A549 (cell line): Measurements from ENCODE around the gene SLC37A1. TPM values are rescaled to one million over a fixed set of nuclear protein-coding genes. Genes with fewer than 3 reads are reported as not detected.

Source experiments
- ATAC-seq, 2 experiments: fragments of 200-7000 bp in 1 of 2; fragments of >200 bp in 1 of 2; cut with Nextera tagmentation in 1 of 2; cut with Tn5 transposase in 1 of 2; 3 replicates each; pipeline versions ENCODE4 v1.8.0 to v1.9.1; 2018 to 2020; ENCODE audit warnings: mild to moderate bottlenecking in 1 of 2, moderate library complexity in 1 of 2
- CTCF ChIA-PET: fragments of 300-600 bp; sonication (Branson Sonifier 250); formaldehyde crosslinking; extraction: SDS; loops from one replicate; lab custom pipeline; 2021; ENCODE audit warnings: antibody characterized with exemption, inconsistent platforms; lab: Yijun Ruan, JAX
- POLR2A ChIA-PET: fragments of 350-600 bp; formaldehyde crosslinking; extraction: SDS; loops from one replicate; lab custom pipeline; 2021; ENCODE audit warnings: antibody characterized with exemption, inconsistent platforms; lab: Yijun Ruan, JAX
- DNase-seq, 2 experiments: peaks; one replicate each; pipeline versions ENCODE4 v3.0.0 to v3.0.0-alpha.2; 2011 to 2016; ENCODE audit warnings: low read depth in 1 of 2, low spot score in 1 of 2
- FAIRE-seq: peaks from 2 replicates; lab custom pipeline; 2011; peaks lifted over from hg19 to GRCh38; lab: Jason Lieb, UNC
- H3K27ac ChIP-seq, 2 experiments: fragments of >200 bp; sonication (Bioruptor Twin); formaldehyde crosslinking; 3 replicates each; pipeline ENCODE4 v1.5.1; 2016 to 2017
- H3K4me1 ChIP-seq: fragments of >200 bp; sonication (Bioruptor Twin); formaldehyde crosslinking; 3 replicates; pipeline ENCODE4 v1.6.1; 2016
- H3K4me2 ChIP-seq: fragments of >200 bp; sonication (Bioruptor Twin); formaldehyde crosslinking; 3 replicates; pipeline ENCODE4 v1.6.1; 2016
- H3K4me3 ChIP-seq: fragments of >200 bp; sonication (Bioruptor Twin); formaldehyde crosslinking; 3 replicates; pipeline ENCODE4 v1.5.1; 2016
- H3K9me3 ChIP-seq: fragments of >200 bp; sonication (Bioruptor Twin); formaldehyde crosslinking; 3 replicates; pipeline ENCODE4 v1.6.1; 2016
- CEBPB ChIP-seq, 2 experiments: fragments of >200 bp in 1 of 2; sonication (Bioruptor Twin) in 1 of 2; formaldehyde crosslinking in 1 of 2; IDR thresholded peaks; 2 replicates each; pipeline ENCODE4 v1.6.1; 2012 to 2016
- CHD2 ChIP-seq: fragments of 150-350 bp; IDR thresholded peaks from 2 replicates; pipeline ENCODE4 v1.6.1; 2014; ENCODE audit warnings: low read length; ENCODE audit not compliant: partially characterized antibody
- EHMT2 ChIP-seq: fragments of 200-600 bp; sonication (generic); IDR thresholded peaks from 2 replicates; pipeline ENCODE4 v1.6.1; 2016; ENCODE audit warnings: antibody characterized with exemption, low read depth, mild to moderate bottlenecking, moderate library complexity
- EP300 ChIP-seq, 2 experiments: fragments of >200 bp; sonication (Bioruptor Twin); formaldehyde crosslinking; IDR thresholded peaks; 2 replicates in 1 of 2; 3 replicates in 1 of 2; pipeline ENCODE4 v1.6.1; 2016 to 2017
- FOSL2 ChIP-seq, 2 experiments: fragments of 450-650 bp in 1 of 2; fragments of >200 bp in 1 of 2; sonication (Bioruptor Twin) in 1 of 2; formaldehyde crosslinking; IDR thresholded peaks; 2 replicates each; pipeline versions ENCODE4 v1.5.0 to v1.6.1; 2016 to 2020; ENCODE audit warnings: mild to moderate bottlenecking in 1 of 2, moderate library complexity in 1 of 2
- FOXS1 ChIP-seq: fragments of 250-450 bp; sonication (Bioruptor Pico); IDR thresholded peaks from 2 replicates; pipeline ENCODE4 v1.5.0; 2020; ENCODE audit warnings: mild to moderate bottlenecking, moderate library complexity
- GATA3 ChIP-seq: IDR thresholded peaks from 2 replicates; pipeline ENCODE4 v1.6.1; 2012; ENCODE audit warnings: borderline replicate concordance
- HOXA7 ChIP-seq: fragments of 250-450 bp; sonication (Bioruptor Pico); IDR thresholded peaks from 2 replicates; pipeline ENCODE4 v1.5.0; 2020; ENCODE audit warnings: mild to moderate bottlenecking, moderate library complexity
- HOXB13 ChIP-seq: fragments of 250-450 bp; sonication (Bioruptor Pico); IDR thresholded peaks from 2 replicates; pipeline ENCODE4 v1.5.0; 2020; ENCODE audit warnings: low read depth, mild to moderate bottlenecking, moderate library complexity
- HOXB5 ChIP-seq: fragments of 250-450 bp; sonication (Bioruptor Pico); IDR thresholded peaks from 2 replicates; pipeline ENCODE4 v1.5.0; 2020; ENCODE audit warnings: mild to moderate bottlenecking, moderate library complexity
- NR3C1 ChIP-seq: fragments of >200 bp; sonication (Bioruptor Twin); formaldehyde crosslinking; IDR thresholded peaks from 3 replicates; pipeline ENCODE4 v1.6.1; 2017
- PHF8 ChIP-seq: fragments of 200-600 bp; sonication (generic); IDR thresholded peaks from 2 replicates; pipeline ENCODE4 v1.6.1; 2016; ENCODE audit warnings: low read depth, mild to moderate bottlenecking, antibody characterized with exemption, moderate library complexity, borderline replicate concordance
- TP53 ChIP-seq: fragments of 250-450 bp; sonication (Bioruptor Pico); IDR thresholded peaks from 2 replicates; pipeline ENCODE4 v1.5.0; 2021; ENCODE audit warnings: mild to moderate bottlenecking, moderate library complexity
- ZC3H11A ChIP-seq: fragments of 450-650 bp; IDR thresholded peaks from 2 replicates; pipeline ENCODE4 v1.6.1; 2014; ENCODE audit warnings: antibody characterized with exemption, mild to moderate bottlenecking
- ZFP36 ChIP-seq: fragments of 450-650 bp; IDR thresholded peaks from 2 replicates; pipeline ENCODE4 v1.6.1; 2014; ENCODE audit warnings: borderline replicate concordance; ENCODE audit not compliant: partially characterized antibody
- WGBS: methylation state at CpG from one replicate; pipeline ENCODE4 v1.1.6; 2017; ENCODE audit errors: missing lambda C conversion rate; 5-methylcytosine and 5-hydroxymethylcytosine counted together
- polyA plus RNA-seq, 4 experiments: library from polyadenylated mRNA; depleted of rRNA in 3 of 4; stranded (reverse); fragments of >200 nt; fragmentation: RNase III in 1 of 4; extraction: RNeasy Plus Mini Kit Qiagen cat#74134 plus additional on column Dnase treatment in 1 of 4; gene quantifications; 2 replicates in 3 of 4; 3 replicates in 1 of 4; pipeline ENCODE4 v1.2.3, GENCODE V29; 2011 to 2017
- TF ChIP-seq, protein P1 (sequence below): fragments of 250-450 bp; sonication (Bioruptor Pico); IDR thresholded peaks from 2 replicates; pipeline ENCODE4 v1.5.0; 2021; ENCODE audit warnings: mild to moderate bottlenecking, moderate library complexity, borderline replicate concordance

The SLC37A1 gene
- polyA plus RNA-seq, 2 of the 4 experiments (the other 2 are of a cell fraction): 1.9 to 2.1 TPM

DNA sequence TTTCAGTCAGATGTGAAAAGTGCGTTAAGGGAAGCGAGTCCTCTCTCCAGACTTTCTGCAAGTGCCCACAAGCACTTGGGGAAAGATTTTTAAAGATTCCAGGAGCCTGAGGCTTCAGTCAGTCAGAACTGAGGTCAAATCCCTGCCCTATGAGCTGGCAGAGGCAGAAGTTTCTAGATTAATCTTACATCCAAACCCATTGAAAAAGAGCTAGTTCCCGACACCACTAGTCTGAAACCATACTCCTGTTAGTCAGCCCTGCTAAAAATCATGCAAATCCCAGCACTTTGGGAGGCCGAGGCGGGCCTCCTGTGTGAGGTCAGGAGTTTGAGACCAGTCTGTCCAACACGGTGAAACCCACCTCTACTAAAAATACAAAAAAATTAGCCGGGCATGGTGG, 38.6 kb upstream of the SLC37A1 start (continued):
- TF ChIP-seq, protein P1, sequence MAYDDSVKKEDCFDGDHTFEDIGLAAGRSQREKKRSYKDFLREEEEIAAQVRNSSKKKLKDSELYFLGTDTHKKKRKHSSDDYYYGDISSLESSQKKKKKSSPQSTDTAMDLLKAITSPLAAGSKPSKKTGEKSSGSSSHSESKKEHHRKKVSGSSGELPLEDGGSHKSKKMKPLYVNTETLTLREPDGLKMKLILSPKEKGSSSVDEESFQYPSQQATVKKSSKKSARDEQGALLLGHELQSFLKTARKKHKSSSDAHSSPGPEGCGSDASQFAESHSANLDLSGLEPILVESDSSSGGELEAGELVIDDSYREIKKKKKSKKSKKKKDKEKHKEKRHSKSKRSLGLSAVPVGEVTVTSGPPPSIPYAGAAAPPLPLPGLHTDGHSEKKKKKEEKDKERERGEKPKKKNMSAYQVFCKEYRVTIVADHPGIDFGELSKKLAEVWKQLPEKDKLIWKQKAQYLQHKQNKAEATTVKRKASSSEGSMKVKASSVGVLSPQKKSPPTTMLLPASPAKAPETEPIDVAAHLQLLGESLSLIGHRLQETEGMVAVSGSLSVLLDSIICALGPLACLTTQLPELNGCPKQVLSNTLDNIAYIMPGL (CRISPR knock-in tag): no peak
- TF ChIP-seq EP300 (IDR thresholded peaks at IDR 0.05) (no peak), FOSL2 (IDR thresholded peaks at IDR 0.05) (no peak), FOSL2 (CRISPR knock-in tag; IDR thresholded peaks at IDR 0.05) (no peak), NR3C1 (no peak), HOXA7 (CRISPR knock-in tag) (no peak)

DNA sequence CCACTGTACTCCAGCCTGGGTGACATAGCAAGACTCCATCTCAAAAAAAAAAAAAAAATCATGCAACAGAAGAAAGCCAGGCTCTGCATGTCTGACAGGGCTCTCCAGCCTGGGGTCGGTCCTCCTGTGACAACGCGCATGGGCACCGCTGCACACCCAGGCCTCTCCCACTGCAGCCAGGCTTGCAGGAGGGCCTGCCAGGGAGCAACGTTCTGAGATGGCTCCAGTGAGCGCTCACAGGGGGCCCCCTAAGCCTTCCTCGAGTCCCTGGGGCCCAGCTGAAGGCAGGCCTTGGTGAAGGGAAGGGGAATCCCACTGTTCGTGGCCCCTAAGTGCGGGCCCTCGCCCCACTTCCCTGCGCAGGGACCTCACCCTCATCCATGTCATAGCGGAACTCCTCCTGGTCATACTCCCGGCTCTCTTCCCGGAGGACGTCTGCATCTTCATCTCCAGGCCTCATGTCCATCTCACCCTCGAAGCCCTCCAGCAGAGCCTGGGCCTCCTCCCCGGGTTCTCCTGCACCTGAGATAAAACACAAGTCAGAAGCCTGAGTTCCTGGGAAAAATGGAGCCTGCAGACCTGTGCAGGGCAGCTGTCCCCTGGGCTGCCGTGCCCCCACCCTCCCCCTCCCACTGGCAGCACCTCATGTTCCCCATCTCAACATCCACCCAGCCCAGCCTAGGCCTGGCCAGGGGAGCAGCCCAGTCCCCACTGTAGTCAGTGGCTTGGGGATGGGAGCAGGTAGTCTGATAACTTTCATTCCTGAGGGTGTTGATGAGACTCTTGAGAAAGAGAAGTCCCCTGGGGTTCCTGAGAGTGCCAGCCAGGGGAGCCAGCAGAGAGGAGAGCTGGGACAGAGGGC, 37.9 kb upstream of the SLC37A1 start:
- ChIA-PET POLR2A (no interaction called here), CTCF (no interaction called here)
- Histone ChIP-seq H3K4me3 (no peak overlapping the region), H3K4me2 (no peak overlapping the region), H3K4me1 (peaks cover 14% of the 10 kb centered on the region), H3K27ac (no peak overlapping the region), H3K9me3 (no peaks in the 10 kb centered on the region)
- ATAC-seq: no peak
- no peak for FAIRE-seq
- no peak for TF ChIP-seq GATA3
- no peak for TF ChIP-seq ZC3H11A
- no peak for TF ChIP-seq FOXS1 (CRISPR knock-in tag)
- no peak for TF ChIP-seq ZFP36
- TF ChIP-seq EP300 (IDR thresholded peaks at IDR 0.05): no peak
- no peak for TF ChIP-seq EHMT2
- TF ChIP-seq TP53 (CRISPR knock-in tag): no peak
- no peak for TF ChIP-seq HOXB5
- WGBS: 76% methylated on average over 17 of the region's 18 CpGs
- DNase-seq: no peak

DNA sequence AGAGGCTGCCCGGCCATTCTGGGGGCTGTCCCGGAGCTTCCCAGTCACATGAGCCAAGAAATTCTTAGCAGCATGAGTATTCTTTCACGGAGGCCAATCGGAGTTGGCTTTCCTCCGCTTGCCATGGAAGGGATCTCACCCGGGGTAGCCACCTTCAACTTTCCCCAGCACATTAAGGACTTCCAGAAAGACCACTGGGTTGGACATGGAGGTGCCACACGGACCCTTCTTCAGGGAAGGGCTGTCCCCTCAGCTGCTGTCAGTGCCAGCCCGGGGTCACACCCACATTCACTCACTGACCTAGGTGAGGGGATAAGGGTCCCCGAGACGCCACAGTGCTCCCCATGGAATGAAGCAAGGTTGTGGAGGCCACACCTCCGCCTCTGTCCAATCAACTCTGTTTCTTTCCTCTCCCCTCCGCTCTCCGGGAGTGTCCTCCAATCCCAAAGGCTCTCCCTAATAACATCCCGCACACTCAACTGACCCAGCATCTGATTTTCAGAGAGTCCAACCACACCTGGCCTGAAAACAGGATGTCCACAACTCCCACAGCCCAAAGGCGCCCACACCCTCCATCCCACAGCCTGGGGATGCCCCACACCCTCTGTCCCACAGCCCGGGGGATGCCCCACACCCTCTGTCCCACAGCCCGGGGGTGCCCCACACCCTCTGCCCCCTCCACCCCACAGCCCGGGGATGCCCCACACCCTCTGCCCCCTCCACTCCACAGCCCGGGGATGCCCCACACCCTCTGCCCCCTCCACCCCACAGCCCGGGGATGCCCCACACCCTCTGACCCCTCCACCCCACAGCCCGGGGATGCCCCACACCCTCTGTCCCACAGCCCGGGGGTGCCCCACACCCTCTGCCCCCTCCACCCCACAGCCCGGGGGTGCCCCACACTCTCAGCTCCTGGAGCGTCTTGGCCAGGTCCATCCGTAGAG, 37.0 kb upstream of the SLC37A1 start:
- no peak for FAIRE-seq
- CTCF ChIA-PET: no interaction called here
- Histone ChIP-seq H3K4me3 (no peak overlapping the region), H3K4me2 (no peak overlapping the region), H3K4me1 (peaks cover 14% of the 10 kb centered on the region)
- POLR2A ChIA-PET: no interaction called here
- WGBS: 87% methylated on average over 17 of the region's 25 CpGs
- TF ChIP-seq CHD2 (no peak), PHF8 (no peak), CEBPB (IDR thresholded peaks at IDR 0.05) (no peak)
- TF ChIP-seq, all 56 proteins: peak for 0
- DNase-seq: no peak
- Histone ChIP-seq H3K27ac (no peak overlapping the region), H3K9me3 (no peaks in the 10 kb centered on the region)
- no peak for ATAC-seq

DNA sequence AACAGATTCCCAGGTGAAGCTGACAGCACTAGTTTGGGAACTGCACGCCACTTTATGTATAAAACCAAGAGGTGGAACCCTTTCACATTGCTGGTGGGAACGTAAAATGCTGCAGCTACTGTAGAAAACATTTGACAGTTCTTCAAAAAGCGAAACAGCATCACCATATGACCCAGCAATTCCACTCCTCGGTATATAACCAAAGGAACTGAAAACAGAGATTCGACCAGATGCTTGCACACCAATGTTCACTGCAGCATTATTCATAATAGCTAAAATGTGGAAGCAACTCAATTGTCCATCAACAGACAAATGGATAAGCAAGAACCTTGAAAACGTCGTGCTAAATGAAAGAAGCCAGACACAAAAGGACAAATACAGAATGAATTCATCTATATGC, 35.1 kb upstream of the SLC37A1 start:
- WGBS: 70% methylated on average over 7 of the region's 7 CpGs
- Histone ChIP-seq H3K4me1 (peaks cover 13% of the 10 kb centered on the region), H3K4me2 (no peak overlapping the region), H3K27ac (no peak overlapping the region), H3K9me3 (no peaks in the 10 kb centered on the region), H3K4me3 (no peak overlapping the region)
- no peak for TF ChIP-seq HOXB13 (CRISPR knock-in tag)
- FAIRE-seq: no peak
- POLR2A ChIA-PET: no interaction called here
- DNase-seq: no peak
- ATAC-seq: no peak
- CTCF ChIA-PET: no interaction called here
